HG03571 (cell line): ENCODE results near the gene KRT23.

Source experiments
- ATAC-seq: cut with Tn5 transposase; IDR thresholded peaks from one replicate; pipeline ENCODE4 v1.9.1; 2021; ENCODE audit not compliant: unreplicated experiment

The KRT23 gene

DNA sequence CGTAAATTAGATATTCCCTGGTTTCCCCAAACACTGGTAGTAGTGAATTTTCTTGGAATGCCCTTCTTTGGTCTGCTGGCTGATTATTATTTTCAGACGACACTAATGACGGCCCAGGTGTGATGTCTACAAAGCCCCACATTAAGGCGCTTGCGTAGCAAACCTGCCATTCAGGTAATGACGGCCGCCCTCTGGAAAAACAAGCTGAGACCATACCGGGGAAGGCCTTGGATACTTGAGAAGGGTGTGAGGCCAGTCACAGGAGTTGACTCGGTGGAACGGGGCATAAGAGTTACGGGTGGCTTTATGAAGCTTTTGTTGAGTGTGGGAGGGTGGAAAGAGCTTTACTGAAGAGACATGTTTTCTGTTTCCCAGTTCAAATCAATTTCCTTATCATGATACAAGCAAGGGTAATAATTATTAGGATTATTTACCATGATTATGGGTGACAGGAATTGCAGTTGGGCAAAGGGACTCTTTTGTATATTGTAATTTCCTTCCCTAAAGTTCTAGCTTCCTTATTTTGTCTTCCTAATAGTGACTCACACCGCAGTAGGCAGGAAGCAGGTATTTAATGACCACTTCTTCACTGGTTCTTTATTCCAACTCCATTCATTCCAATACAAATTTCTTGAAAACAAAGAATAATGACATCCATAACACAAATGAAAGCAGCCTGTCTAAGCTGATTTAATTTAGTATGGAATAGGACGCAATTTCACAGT lies 24.8 kb downstream of the KRT23 start:
- ATAC-seq = no peak

DNA sequence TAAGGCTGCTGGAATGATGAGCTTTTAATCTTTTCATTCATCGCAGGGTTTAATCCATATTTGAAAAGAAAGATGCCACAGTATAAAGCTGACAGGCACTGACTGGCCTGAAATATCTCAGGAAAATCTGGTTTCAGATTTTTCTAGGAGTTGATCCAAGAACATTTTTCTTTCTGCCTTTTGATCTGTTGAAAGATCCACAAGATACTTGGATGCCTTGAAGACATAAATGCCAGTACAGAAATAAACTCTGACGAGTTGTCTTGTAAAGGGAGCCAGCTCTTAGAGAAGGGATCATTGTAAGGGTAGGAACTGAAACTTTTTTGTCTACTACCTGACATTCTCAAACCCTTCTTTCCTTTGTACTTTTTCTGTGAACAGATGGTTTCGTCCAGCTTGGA lies 27.0 kb downstream of the KRT23 start:
- ATAC-seq = no peak

DNA sequence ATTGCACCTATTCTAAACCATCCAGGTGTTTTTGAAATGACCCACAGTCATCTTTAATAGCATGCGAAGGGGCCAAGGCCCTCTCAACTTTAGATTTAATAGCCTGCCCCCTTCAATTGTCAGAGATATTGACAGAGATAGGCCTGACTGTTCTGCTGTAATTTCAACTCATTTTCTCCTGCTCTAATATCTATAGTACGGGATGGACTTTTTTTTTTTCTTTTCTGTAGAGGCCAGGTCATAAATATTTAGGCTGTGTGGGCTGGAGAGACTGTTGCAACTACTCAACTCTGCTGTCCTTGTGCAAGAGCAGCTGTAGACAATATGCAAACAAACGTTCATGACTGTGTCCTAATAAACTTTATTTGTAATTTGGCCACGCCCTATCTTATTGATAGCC lies 27.7 kb downstream of the KRT23 start:
- ATAC-seq = no peak

DNA sequence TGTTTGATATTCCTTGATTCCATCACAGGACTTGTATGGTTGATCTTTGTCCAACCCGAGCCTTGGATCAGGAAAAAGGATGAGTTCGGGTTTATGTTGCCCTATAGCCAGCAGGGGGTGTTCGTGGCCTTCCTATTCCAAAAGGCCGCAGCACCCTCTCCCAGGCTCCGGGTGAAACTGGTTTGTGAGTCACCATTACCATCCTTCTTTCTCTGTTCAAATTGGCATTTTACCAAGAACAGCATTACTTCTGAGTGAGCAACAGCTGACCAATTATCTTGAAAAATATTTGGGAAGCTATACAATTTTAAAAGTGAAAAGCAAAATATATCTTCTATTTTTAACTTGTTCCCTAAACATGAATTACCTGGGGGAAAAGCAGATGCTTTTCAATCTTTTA lies 28.1 kb downstream of the KRT23 start:
- no peak for ATAC-seq

DNA sequence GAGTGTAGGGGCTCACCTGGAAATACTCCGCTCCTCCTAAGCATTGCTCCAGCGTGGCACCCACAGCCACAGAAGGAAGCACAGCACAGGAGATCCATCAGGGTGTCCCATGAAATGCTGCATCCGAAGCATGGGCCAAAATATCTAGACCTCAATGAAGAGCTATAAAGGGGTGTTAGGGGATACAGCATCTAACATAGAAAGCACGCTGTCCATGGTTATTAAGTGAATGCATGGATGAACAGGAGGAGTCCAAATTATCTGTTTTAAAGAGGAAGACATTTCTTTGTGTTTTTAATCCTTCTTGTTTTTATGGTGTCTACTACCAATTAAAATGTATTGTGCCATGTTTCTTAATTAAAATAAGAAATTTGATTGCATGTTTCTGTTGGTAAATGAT lies 30.8 kb downstream of the KRT23 start:
- no peak for ATAC-seq

DNA sequence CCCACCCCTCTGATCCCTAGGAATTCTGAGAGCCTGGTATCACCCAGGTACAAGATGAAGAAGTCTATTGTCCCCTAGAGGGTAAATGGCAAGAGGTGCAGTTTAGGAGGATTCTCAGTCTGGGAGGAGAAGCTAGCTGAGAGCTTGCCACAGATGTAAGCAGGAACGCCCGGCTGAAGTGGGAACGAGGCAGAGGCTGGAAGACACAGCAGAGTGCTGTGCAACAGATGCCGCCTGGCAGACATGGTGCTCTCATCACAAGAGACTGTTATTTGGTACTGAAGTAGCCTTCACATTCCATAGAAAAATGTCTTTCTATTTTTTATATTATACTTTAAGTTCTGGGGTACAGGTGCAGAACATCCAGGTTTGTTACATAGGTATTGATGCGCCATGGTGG lies 32.1 kb downstream of the KRT23 start:
- ATAC-seq = no peak

DNA sequence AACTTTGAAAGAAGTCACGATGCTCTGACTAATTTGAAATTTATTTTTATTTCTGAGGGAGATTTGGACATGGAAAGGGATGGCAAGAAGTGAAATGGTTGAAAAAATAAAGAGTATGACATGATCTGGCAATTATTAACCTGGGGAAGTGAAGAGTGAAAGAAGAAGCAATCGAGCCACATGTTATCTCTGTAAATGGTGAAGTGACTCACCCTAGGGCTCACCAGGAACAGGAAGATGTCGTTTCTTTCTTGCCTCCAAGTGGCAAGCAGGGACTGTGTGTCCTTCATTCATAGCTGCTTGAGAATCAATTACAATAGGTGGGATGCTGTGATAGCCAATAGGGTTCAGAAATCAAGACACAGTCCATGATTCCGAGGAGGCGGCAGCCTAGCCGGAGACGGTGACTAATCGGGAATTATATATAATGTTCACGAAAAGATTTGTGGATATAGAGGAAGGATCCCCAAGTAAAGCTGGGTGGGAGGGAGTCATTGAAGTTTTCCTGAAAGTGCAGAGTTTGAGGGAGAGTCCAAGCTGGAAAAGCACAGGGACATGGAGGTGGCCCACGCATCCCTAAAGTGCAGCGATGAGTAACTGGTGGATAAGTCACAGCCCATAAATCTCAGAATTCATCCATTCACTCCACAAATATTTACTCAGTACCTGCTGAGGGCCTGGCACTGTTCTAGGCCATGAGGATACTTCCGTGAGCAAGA lies 34.2 kb downstream of the KRT23 start:
- ATAC-seq = no peak

DNA sequence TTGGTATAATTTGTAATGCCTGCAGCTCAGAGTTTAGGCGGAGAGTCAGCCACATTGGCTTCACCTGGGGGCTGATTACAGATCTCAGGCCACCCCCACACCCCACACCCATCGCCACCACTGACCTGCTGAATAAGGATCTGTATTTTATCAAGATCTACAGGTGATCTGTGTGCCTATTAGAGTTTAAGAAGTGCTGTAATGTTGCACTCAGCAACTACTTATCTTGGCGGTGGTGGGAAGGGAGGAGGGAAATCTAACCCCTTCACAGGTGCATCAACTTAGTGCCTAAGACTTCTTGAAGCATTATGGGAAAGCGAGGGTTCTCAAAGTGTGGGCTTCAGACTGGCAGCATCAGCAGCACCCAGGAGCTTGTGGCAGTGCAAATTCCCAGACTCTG lies 34.9 kb downstream of the KRT23 start:
- no peak for ATAC-seq

DNA sequence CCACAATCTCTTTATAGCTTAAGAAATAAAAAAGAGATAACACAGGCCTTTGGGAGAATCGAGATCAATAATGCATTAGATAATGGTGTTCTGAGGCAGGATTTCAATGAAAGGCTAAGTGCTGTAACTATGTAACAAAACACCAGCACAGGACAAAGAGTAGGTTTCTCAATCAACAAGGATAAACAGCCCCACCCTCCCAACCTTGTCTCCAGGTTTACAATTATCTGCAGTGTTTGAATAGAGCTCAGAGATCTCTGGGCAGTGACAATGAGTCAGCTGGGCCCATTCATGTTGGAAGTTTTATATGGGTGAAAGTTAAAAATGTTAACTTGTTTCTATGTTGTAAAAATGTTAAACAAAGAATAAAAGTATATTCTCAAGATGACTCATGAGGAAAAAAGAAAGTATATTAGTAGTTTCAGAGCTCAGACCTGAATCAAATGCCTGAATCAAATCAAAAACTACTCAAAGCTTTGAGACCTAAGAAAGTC lies 35.4 kb downstream of the KRT23 start:
- no peak for ATAC-seq

DNA sequence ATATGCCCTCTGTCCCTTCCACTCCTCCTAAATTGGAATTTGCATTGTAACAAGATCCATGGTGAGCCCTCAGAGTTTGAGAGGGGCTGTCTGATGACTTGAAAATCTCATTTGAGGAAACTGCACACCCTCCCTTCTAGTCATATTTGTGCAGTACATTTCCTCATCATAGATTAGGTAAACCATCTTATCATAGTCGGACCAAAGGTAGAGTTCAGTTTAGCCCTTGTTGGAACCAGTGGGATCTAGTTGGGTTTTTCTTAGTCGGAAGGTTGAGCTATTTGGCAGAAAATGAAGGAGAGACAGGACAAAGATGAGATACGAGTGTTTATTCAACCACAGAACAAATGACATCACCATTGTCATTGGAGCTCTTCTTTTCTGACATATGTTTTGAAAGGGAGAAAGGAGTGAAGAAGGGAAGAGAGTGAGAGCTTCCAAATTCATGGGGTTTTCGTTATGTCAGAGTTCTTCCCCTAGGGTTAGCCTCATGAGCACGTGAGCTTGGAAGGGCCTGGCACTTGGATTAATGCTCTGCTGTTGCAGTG lies 36.6 kb downstream of the KRT23 start:
- no peak for ATAC-seq

DNA sequence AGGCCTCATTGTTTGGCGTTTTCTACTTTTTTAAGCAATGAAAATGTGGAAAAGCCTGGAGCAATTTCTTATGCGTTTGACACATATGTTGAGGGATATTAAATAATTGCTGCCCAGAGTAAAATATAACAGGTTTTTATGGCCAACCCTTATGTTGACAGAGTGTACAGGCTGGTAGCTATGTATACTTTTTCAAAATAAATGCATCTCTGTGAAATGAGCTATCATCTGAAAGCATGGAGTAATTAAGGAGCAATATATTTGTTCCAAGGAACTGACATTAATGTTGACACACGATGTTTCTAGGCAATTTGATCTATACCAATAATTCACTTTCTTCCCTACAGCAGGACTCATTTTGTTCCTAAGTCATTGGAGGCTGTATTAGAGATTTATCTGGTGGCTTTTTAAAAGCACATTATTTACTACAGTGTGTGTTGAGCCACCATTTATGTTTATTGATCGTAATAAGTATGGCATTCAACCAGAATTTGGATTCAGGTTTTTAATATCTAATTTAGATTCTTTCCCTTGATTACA lies 40.5 kb downstream of the KRT23 start:
- no peak for ATAC-seq

DNA sequence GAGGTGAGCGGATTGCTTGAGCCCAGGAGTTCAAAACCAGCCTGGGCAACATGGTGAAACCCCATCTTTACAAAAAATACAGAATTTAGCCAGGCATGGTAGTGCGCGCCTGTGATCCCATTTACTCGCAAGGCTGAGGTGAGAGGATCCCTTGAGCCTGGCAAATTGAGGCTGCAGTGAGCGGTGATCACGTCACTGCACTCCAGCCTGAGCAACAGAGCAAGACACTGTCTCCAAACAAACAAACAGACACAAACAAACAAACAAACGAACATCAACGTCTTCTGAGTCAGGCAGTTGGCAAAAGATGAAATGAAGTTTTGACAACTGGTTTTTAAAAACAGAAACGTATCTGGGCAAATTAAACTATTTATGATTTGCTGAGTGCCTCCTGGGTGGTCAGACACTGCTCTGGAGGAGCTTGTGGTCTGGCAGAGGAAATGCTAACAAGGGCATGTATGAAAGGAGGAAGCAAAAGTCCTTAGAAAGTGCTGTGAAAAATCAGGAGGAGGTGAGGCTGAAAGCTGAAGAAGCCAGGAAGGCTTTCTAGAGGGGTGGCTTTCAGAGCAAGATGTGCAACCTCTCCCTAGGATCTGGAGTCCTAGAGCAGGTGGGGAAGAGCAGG lies 42.2 kb downstream of the KRT23 start:
- ATAC-seq = no peak

DNA sequence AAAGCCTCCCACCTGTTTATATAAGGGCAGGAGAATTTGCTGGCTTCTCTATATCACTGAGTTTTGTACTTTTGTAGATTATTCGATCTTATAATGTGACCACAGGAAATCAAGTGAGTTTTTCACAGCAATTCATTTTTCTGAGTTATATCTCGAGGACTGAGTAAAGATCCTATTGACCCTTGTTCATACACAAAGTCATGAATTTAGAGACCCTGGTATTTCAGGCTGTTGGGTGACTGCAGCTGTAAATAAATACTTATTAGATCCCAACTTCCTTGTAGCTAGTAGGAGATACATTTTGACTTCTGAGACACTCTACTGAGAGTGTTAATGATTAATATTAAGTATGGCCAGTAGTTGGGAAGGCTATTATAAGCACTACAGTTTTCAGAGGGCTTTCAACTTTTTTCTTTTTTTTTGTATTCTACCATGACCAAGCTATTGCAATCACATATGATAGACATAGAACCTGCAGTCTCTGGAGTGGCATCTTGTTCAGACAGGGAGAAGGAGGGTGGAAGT lies 49.2 kb downstream of the KRT23 start:
- no peak for ATAC-seq

DNA sequence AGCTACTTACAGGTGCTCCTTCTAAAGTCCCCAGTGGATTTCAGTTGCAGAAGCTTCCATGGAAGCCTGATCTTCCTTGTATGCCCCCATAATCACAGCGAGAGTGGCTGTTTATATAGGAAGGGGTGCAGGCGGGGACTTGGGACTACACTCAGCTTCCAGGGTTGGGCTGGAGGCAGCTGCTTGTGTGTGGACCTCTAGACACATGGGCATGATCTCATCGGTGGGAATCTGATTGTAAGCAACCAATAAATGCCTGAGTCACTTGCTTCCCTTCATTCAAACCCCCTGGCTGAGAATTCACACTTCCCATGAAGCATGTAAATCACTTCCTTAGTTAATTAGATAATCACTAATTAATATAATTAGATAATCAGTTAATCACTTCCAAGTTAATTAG lies 51.4 kb downstream of the KRT23 start:
- no peak for ATAC-seq

DNA sequence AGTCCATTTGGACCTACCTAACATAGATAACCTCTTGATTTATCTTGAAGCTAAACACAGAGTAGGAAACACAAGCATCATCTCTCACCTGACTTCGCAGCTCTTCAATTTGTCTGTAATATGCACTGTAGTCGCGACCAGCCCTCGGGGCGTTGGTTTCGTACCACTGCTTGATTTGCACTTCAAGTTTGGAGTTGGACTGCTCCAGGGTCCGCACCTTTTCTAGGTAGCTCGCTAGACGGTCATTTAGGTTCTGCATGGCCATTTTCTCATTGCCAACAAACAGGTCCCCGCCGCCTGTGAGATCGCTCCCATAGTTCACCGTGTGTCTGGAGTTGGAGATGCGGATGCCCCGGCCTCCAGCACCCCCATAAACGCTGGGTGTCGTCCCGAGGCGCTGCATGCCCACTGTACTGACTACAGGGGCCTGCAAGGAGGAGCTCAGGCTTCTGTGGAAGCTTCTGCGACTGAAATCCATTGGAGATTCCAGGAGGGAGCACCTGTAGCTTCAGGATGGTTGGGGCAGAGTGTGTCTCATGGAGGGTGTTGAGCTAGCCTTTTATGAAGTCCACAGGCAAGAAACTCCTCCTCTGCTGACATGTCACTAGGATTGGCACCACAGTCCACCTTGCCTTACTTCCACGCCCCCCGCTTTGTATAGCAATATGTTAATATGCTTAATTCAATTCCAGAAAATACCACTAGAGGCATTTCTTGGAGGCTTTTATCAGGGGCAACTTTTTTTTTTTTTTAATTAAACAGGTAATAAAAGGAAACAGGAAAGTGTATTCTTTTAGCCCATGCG lies 52.5 kb downstream of the KRT23 start, which contains the start of gene KRT20:
Gene KRT20 (minus strand): TSS at position 535 of the 805 bp plus-strand sequence. CDS start 57 bp downstream, at position 478.
- ATAC-seq = no peak

DNA sequence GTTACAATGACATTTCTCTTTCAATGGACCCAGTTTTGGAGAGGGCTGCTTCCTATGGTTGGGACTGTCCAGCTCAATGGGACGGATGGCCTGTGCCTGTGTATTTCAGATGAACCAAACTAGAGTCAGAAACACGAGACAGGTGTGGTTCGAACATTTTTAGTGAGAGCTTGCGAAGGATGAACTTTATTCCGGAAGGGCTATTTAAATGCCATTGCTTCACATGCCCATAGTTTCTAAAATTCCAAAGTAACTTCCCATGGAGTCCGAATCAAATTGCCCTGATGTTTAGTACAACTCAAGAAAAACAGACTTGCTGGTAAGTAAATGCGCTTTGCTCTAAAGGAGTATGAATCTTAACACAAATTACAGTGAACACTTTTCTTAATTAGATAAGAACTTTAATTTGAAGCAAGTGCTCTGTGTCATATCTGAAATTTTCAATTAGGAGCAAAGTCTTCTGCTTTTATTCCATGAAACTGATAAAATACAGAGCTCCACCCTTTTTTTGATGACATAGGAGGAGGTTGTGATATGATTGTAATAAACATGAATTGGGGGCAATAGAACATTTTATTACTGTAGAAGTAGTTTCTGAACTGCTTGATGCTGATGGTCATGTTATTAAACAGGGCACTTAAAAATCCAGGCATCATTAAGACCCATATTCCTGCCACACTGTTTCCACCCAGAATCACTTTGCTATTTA lies 53.7 kb downstream of the KRT23 start:
- ATAC-seq = no peak

DNA sequence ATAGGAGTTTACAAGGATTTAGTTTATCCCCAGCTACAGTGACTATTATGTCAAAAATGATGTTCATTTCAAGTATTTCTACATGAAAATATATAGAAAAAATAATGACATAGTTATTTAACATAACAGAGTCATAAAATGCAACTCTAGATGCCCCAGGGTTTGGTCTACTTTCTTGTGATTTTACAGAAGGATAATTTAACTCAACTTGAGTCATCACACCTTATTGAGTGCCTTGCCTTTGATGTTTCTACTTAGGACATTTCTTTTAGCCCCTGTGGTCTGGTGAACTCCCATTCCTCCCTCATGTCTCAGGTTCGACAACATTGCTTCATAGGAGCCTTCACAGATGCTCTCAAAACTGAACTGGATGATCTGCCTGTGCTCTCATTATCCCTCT lies 54.4 kb downstream of the KRT23 start:
- no peak for ATAC-seq

DNA sequence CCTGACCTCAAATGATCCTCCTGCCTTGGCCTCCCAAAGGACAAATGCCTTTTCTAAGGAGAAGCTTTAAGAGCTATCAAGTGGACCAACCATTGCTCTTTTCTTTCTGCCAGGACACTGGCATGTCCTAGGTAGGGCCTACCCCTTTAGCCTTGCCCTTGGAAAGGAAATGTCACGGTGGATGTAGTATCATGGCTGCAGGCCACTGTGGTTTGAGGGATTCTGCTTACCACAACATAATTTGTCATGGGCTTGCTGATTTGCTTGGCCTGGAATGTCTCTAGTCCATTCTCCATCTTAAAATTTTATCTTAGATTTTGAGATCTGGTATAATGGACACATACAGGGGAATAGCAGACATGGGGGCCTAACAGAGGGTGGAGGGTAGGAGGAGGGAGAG lies 58.4 kb downstream of the KRT23 start:
- ATAC-seq = no peak

DNA sequence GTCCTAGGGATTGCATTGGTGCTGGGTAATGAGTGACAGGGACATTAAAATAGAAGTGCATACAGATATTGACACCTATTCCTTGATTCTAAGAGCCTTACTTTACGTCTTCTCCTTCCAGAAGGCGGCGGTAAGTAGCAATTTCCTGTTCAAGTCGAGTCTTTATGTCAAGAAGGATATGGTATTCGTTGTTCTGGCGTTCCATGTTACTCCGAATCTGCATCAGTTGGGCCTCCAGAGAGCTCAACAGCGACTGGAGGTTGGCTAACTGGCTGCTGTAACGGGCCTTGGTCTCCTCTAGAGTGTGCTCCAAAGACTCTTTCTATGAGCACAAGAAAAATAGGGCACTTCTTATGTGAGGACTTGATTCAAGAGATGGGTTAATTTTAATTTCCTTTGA lies 59.4 kb downstream of the KRT23 start:
- no peak for ATAC-seq

DNA sequence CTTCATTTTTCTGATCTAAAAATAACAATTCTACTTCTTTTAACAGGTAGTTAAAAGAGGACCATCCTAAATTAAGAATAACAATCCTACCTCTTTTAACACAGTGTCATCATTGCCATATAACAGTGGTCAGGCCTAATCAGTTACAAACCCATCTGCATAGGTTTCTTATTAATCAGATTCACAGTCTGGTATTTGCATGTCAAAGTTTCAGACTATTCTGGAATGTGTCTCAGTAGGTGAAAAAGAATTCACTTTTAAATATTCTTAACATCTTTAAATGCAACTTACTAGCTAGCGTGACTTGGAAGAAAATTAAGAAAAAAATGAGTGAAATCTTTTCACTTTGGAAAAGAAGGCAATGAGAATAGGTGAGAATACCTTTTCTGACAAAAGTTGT lies 63.6 kb downstream of the KRT23 start:
- ATAC-seq = no peak
